Germinal center (tissue), 1 donor: ENCODE measurements around the gene SLC16A2.
"Not testable (repeated sequence)": the region's sequence is repeated elsewhere in the genome, so short reads cannot be mapped to it uniquely, and the experiment has no call there.

Experiments
- DNase-seq: peaks from one replicate; pipeline ENCODE4 v3.0.0; 2012; ENCODE audit warnings: mixed read lengths, low spot score

Gene SLC16A2

GRCh38 chrX:74446876-74447275, 25.6 kb downstream of the SLC16A2 start:
- DNase-seq, result no peak

GRCh38 chrX:74448669-74449068, 27.4 kb downstream of the SLC16A2 start:
- DNase-seq, result no peak

- no peak for DNase-seq
Measured at GRCh38 chrX:74449322-74449936, 28.1 kb downstream of the SLC16A2 start.

- no peak for DNase-seq
Measured at GRCh38 chrX:74449937-74450330, 28.6 kb downstream of the SLC16A2 start.

GRCh38 chrX:74450803-74451449, 29.6 kb downstream of the SLC16A2 start:
- DNase-seq, result no peak

- no peak for DNase-seq
Measured at GRCh38 chrX:74451450-74452198, 30.3 kb downstream of the SLC16A2 start.

- no peak for DNase-seq
Measured at GRCh38 chrX:74452199-74452481, 30.8 kb downstream of the SLC16A2 start.

GRCh38 chrX:74453178-74453577, 31.9 kb downstream of the SLC16A2 start:
- no peak for DNase-seq

GRCh38 chrX:74454233-74454632, 32.9 kb downstream of the SLC16A2 start:
- not testable (repeated sequence) for DNase-seq

GRCh38 chrX:74458736-74459135, 37.4 kb downstream of the SLC16A2 start:
- no peak for DNase-seq

- no peak for DNase-seq
Measured at GRCh38 chrX:74461384-74461783, 40.1 kb downstream of the SLC16A2 start.

GRCh38 chrX:74464722-74465121, 43.4 kb downstream of the SLC16A2 start:
- DNase-seq, result no peak

GRCh38 chrX:74465424-74465823, 44.1 kb downstream of the SLC16A2 start:
- no peak for DNase-seq

- DNase-seq, result no peak
Measured at GRCh38 chrX:74467656-74468055, 46.4 kb downstream of the SLC16A2 start.

GRCh38 chrX:74473116-74473515, 51.8 kb downstream of the SLC16A2 start:
- DNase-seq, result not testable (repeated sequence)

GRCh38 chrX:74490247-74490646, 69.0 kb downstream of the SLC16A2 start:
- DNase-seq, result no peak

- DNase-seq, result no peak
Measured at GRCh38 chrX:74492720-74493201, 71.5 kb downstream of the SLC16A2 start.

- DNase-seq, result no peak
Measured at GRCh38 chrX:74493806-74494205, 72.5 kb downstream of the SLC16A2 start.

- DNase-seq, result no peak
Measured at GRCh38 chrX:74498924-74499323, 77.6 kb downstream of the SLC16A2 start.

- DNase-seq, result no peak
Measured at GRCh38 chrX:74500067-74500466, 78.8 kb downstream of the SLC16A2 start.

GRCh38 chrX:74500555-74500954, 79.3 kb downstream of the SLC16A2 start:
- no peak for DNase-seq

GRCh38 chrX:74505437-74505836, 84.1 kb downstream of the SLC16A2 start:
- DNase-seq, result no peak
